Thymus (tissue), 11 donors: ENCODE data around the gene KISS1R. TPM values are rescaled to one million over a fixed set of nuclear protein-coding genes. Genes with fewer than 3 reads are reported as not detected.

ENCODE experiments used
- DNase-seq, 9 donors: peaks; one replicate each; pipeline ENCODE4 v3.0.0-alpha.2; 2013; ENCODE audit warnings: low spot score in 9 of 9, low read depth in 6 of 9, missing footprints in 1 of 9
- H3K27ac ChIP-seq, 2 donors: one replicate each; pipeline ENCODE4 v1.5.1; 2013; ENCODE audit warnings: control low read depth in 1 of 2, low read depth in 1 of 2, low read length in 1 of 2, mild to moderate bottlenecking in 1 of 2, moderate library complexity in 1 of 2
- H3K27me3 ChIP-seq, 2 donors: one replicate each; pipeline ENCODE4 v1.5.1; 2013; ENCODE audit warnings: low read length in 1 of 2; ENCODE audit not compliant: control insufficient read depth in 2 of 2, insufficient read depth in 1 of 2
- H3K36me3 ChIP-seq, 2 donors: one replicate each; pipeline ENCODE4 v1.5.1; 2013; ENCODE audit warnings: low read length in 1 of 2, mild to moderate bottlenecking in 1 of 2, moderate library complexity in 1 of 2; ENCODE audit not compliant: control insufficient read depth in 2 of 2, insufficient read depth in 2 of 2
- H3K4me1 ChIP-seq, 2 donors: one replicate each; pipeline ENCODE4 v1.5.1; 2013; ENCODE audit warnings: low read length in 2 of 2; ENCODE audit not compliant: control insufficient read depth in 2 of 2, insufficient read depth in 2 of 2
- H3K4me3 ChIP-seq, 2 donors: one replicate each; pipeline ENCODE4 v1.5.1; 2013; ENCODE audit warnings: low read length in 2 of 2, control low read depth in 1 of 2, mild to moderate bottlenecking in 1 of 2
- H3K9me3 ChIP-seq, 2 donors: one replicate each; pipeline ENCODE4 v1.5.1; 2013; ENCODE audit warnings: low read length in 1 of 2, mild to moderate bottlenecking in 1 of 2; ENCODE audit not compliant: control insufficient read depth in 2 of 2, insufficient read depth in 1 of 2
- WGBS: extraction: QIAGEN DNeasy Blood & Tissue Kit; methylation state at CpG from one replicate; pipeline ENCODE4 v1.1.7; 2013; 5-methylcytosine and 5-hydroxymethylcytosine counted together
- polyA plus RNA-seq: library from polyadenylated mRNA; stranded (reverse); fragments of 200-250 nt; gene quantifications from one replicate; pipeline ENCODE4 v1.2.3, GENCODE V29; 2013
- total RNA-seq: library from RNA; stranded (reverse); fragments of 120-200 nt; gene quantifications from one replicate; pipeline ENCODE4 v1.2.4, GENCODE V29; 2013
- donor health status: healthy.

KISS1R gene
- total and polyA plus RNA-seq, 2 donors, result 0.14 to 0.24 TPM

- Histone ChIP-seq H3K4me1 (peaks cover 0 to 23% of the 10 kb centered on the region in 2 donors), H3K9me3 (no peaks in the 10 kb centered on the region), H3K27me3 (no peaks in the 10 kb centered on the region), H3K4me3 (no peak overlapping the region), H3K36me3 (peaks cover 42% of the 10 kb centered on the region in 2 donors), H3K27ac (peak overlapping the region in 1 of 2 donors; percentile 37)
- no peak for DNase-seq
- 98% methylated on average over 26 of the region's 26 CpGs for WGBS
These were observed 19.6 kb upstream of the KISS1R start for GRCh38 chr19:897442-898039.

- Histone ChIP-seq H3K36me3 (peaks cover 42% of the 10 kb centered on the region in 2 donors), H3K27me3 (no peaks in the 10 kb centered on the region), H3K4me1 (peaks cover 0 to 20% of the 10 kb centered on the region in 2 donors), H3K27ac (peak overlapping the region in 1 of 2 donors; percentile 65), H3K9me3 (no peaks in the 10 kb centered on the region), H3K4me3 (no peak overlapping the region)
- DNase-seq, result peak in 4 of 9 donors; percentile 51 to 87 (median 78)
- WGBS, result 87% methylated on average over 20 of the region's 20 CpGs
These were observed 18.5 kb upstream of the KISS1R start for GRCh38 chr19:898663-899062.

- Histone ChIP-seq H3K27ac (peak overlapping the region in 1 of 2 donors; percentile 65), H3K4me3 (no peak overlapping the region), H3K9me3 (no peaks in the 10 kb centered on the region), H3K27me3 (no peaks in the 10 kb centered on the region), H3K4me1 (peaks cover 0 to 18% of the 10 kb centered on the region in 2 donors), H3K36me3 (peaks cover 42% of the 10 kb centered on the region in 2 donors)
- DNase-seq, result no peak
- 96% methylated on average over 32 of the region's 32 CpGs for WGBS
These were observed 17.6 kb upstream of the KISS1R start for GRCh38 chr19:899336-900042.

- H3K4me3 ChIP-seq, result no peak overlapping the region
- H3K36me3 ChIP-seq, result peaks cover 42% of the 10 kb centered on the region in 2 donors
- no peaks in the 10 kb centered on the region for H3K27me3 ChIP-seq
- no peak for DNase-seq
- no peak overlapping the region for H3K27ac ChIP-seq
- 97% methylated on average over 15 of the region's 15 CpGs for WGBS
- peaks cover 0 to 18% of the 10 kb centered on the region in 2 donors for H3K4me1 ChIP-seq
- H3K9me3 ChIP-seq, result no peaks in the 10 kb centered on the region
These were observed 17.2 kb upstream of the KISS1R start for GRCh38 chr19:900043-900301.

- peaks cover 0 to 18% of the 10 kb centered on the region in 2 donors for H3K4me1 ChIP-seq
- H3K27me3 ChIP-seq, result no peaks in the 10 kb centered on the region
- no peak overlapping the region for H3K27ac ChIP-seq
- 92% methylated on average over 30 of the region's 30 CpGs for WGBS
- no peaks in the 10 kb centered on the region for H3K9me3 ChIP-seq
- DNase-seq, result no peak
- no peak overlapping the region for H3K4me3 ChIP-seq
- H3K36me3 ChIP-seq, result peaks cover 42% of the 10 kb centered on the region in 2 donors
These were observed 16.6 kb upstream of the KISS1R start for GRCh38 chr19:900302-901111.

GRCh38 chr19:901216-902092, 15.7 kb upstream of the KISS1R start:
- DNase-seq, result no peak
- 97% methylated on average over 27 of the region's 27 CpGs for WGBS
- no peak overlapping the region for H3K27ac ChIP-seq
- no peak overlapping the region for H3K4me3 ChIP-seq
- H3K27me3 ChIP-seq, result no peaks in the 10 kb centered on the region
- H3K9me3 ChIP-seq, result no peaks in the 10 kb centered on the region
- peaks cover 0 to 19% of the 10 kb centered on the region in 2 donors for H3K4me1 ChIP-seq
- H3K36me3 ChIP-seq, result peaks cover 39 to 42% of the 10 kb centered on the region in 2 donors

- 89% methylated on average over 7 of the region's 7 CpGs for whole genome bisulfite sequencing
- peaks cover 34 to 38% of the 10 kb centered on the region in 2 donors for H3K36me3 ChIP-seq
- DNase-seq, result no peak
- H3K27me3 ChIP-seq, result no peaks in the 10 kb centered on the region
- no peak overlapping the region for H3K4me3 ChIP-seq
- no peak overlapping the region for H3K27ac ChIP-seq
- H3K4me1 ChIP-seq, result peaks cover 0 to 25% of the 10 kb centered on the region in 2 donors
- H3K9me3 ChIP-seq, result no peaks in the 10 kb centered on the region
These were observed 15.1 kb upstream of the KISS1R start for GRCh38 chr19:902093-902370.

GRCh38 chr19:902446-903226, 14.5 kb upstream of the KISS1R start:
- Histone ChIP-seq H3K4me1 (peaks cover 0 to 31% of the 10 kb centered on the region in 2 donors), H3K36me3 (peaks cover 29 to 32% of the 10 kb centered on the region in 2 donors), H3K4me3 (no peak overlapping the region), H3K9me3 (no peaks in the 10 kb centered on the region), H3K27ac (no peak overlapping the region), H3K27me3 (no peaks in the 10 kb centered on the region)
- no peak for DNase-seq
- WGBS, result 99% methylated on average over 14 of the region's 14 CpGs
